GM21367 (cell line): ENCODE results near the gene OTOP3.
"Not testable (repeated sequence)": the region's sequence is repeated elsewhere in the genome, so short reads cannot be mapped to it uniquely, and the experiment has no call there.

Experiments used
- ATAC-seq: cut with Tn5 transposase; IDR thresholded peaks from one replicate; pipeline ENCODE4 v1.9.1; 2021; ENCODE audit not compliant: unreplicated experiment

OTOP3 gene

GRCh38 chr17:74957935-74958740 lies 22.4 kb downstream of the OTOP3 start:
- no peak for ATAC-seq

GRCh38 chr17:74959826-74960515 lies 24.3 kb downstream of the OTOP3 start:
- ATAC-seq: no peak

- no peak for ATAC-seq
Measured at GRCh38 chr17:74960570-74961342, 25.1 kb downstream of the OTOP3 start.

- ATAC-seq: no peak
Measured at GRCh38 chr17:74961657-74962350, 26.1 kb downstream of the OTOP3 start.

- ATAC-seq: no peak
Measured at GRCh38 chr17:74962622-74963394, 27.1 kb downstream of the OTOP3 start.

- no peak for ATAC-seq
Measured at GRCh38 chr17:74963656-74964055, 28.0 kb downstream of the OTOP3 start.

GRCh38 chr17:74964246-74964761 lies 28.6 kb downstream of the OTOP3 start:
- ATAC-seq: no peak

- no peak for ATAC-seq
Measured at GRCh38 chr17:74964988-74965622, 29.4 kb downstream of the OTOP3 start.

- ATAC-seq: no peak
Measured at GRCh38 chr17:74968361-74968780, 32.7 kb downstream of the OTOP3 start.

GRCh38 chr17:74969501-74969900 lies 33.8 kb downstream of the OTOP3 start:
- not testable (repeated sequence) for ATAC-seq

GRCh38 chr17:74970395-74970794 lies 34.7 kb downstream of the OTOP3 start:
- no peak for ATAC-seq

- ATAC-seq: no peak
Measured at GRCh38 chr17:74971069-74971841, 35.6 kb downstream of the OTOP3 start.

- no peak for ATAC-seq
Measured at GRCh38 chr17:74971842-74972106, 36.1 kb downstream of the OTOP3 start.

- no peak for ATAC-seq
Measured at GRCh38 chr17:74972107-74972972, 36.6 kb downstream of the OTOP3 start, which contains the start of gene HID1. Gene HID1 (minus strand): TSS chr17:74972759. CDS start chr17:74972656, 103 bp downstream.

GRCh38 chr17:74972973-74973328 lies 37.3 kb downstream of the OTOP3 start:
- no peak for ATAC-seq

GRCh38 chr17:74975943-74976342 lies 40.2 kb downstream of the OTOP3 start:
- ATAC-seq: no peak

- no peak for ATAC-seq
Measured at GRCh38 chr17:74977802-74978201, 42.1 kb downstream of the OTOP3 start.

- ATAC-seq: no peak
Measured at GRCh38 chr17:74978240-74978639, 42.5 kb downstream of the OTOP3 start.
